GM19193 (cell line): ENCODE measurements around the gene FOXD2.

Experiments
- POLR2A ChIP-seq: IDR thresholded peaks from 4 replicates; pipeline ENCODE4 v1.6.1; 2011; ENCODE audit not compliant: insufficient read depth, insufficient read length; ENCODE audit errors: extremely low read depth

FOXD2 gene

DNA sequence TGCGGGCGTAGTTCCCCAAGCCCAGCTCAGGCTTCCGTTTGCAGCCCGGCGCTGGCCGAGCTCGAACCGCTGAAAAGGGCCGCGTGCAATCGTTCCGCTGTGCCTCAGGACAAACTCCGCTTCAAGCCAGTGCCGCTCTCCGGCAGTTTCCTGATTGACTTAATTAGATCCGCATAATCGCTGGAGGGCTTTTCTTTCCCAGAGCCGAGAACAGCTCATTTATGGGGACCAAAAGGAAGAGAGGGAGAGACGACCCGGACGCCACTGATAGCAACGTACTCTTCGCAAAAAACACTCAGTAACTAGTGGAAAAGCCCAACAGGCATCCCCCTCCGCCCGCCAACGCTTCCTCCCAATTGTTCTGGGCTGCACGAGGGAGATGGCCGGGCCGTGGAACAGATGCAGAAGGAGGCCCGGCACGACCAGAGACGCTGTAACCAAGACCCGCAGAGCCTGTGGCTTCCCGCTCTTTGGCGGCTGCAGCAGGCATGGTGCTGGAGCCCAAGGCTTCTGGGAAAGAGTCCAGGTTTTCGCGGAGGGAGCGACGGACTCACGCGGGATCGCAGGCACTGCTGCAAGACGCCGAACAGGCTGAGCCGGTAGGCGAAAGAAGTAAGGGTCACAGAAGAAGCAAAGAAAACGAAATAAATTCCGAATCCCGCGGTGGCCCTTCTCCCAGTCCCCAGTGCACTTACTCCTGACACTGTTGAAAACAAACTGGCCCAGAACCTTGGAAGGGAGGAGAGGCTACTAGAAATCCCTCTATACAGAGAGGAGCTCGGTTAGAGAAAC lies 3.6 kb upstream of the FOXD2 start:
- no peak for TF ChIP-seq POLR2A

DNA sequence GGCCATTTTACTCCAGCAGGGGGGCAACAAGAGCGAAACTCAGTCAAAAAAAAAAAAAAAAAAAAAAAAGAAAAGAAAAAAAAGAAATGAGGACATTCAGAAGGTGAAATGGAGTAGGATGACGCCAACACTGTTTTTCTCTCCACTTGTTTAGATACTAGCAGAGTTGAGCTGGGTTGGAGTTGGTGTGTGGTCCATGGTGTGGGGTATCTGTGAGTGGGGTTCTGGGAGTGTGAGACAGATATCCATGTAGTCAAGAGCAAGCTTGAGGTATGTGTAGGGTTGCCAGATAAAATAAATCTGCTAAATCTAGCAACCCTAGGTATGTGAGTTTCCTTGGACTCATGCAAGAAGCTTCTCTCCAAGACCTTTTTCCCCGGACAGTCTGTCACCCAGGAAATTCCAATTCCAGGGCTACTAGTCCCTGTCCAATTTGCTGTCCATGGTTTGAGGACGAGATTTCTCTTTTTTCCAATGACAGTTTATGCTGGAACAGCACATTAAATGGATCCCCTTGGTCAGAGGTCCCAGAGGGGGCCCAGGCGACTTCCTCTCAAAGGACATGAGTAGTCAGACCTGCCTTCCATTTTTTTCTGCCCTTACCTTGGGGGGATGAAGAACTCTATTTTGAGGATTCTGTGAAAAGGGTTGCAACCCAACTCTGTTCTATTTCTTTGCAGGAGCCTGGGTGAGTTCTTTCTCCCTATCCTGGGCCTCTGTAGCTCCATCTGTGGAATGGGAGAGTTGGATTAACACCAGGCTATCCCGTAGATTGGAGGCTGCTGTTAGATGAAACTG lies 2.1 kb upstream of the FOXD2 start:
- no peak for TF ChIP-seq POLR2A

DNA sequence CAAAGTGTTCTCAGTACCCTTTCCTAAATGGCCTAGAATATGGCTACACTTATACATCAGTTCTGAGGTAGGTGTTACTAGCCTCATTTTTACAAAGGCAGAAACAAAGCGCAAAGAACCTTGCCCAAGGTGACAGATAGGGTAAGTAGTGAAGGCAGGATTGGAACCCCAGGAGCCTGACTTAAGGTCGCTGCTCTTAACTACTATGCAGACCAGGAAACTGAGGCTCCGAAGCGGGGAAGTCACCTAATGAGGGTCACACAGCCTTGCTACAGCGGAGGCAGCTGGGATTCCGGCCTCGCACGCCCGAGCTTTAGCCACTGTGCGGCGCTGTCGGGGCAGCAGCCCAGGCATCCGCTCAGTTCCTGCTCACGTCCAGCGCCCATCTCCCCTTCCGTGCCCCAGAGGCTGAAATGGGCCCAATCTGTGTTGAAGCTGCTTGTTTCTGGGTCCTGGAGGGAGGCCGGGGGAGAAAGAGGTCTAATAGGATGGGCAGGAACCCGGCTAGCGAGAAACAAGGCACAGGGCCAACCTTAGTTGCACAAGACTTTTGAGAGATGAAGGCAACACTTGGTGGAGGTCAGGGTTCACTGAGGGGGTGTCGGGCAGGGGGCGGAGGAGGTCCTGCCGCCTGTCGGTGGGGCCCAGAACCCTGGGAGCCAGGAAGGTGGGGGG lies 1.4 kb upstream of the FOXD2 start:
- TF ChIP-seq POLR2A: no peak

DNA sequence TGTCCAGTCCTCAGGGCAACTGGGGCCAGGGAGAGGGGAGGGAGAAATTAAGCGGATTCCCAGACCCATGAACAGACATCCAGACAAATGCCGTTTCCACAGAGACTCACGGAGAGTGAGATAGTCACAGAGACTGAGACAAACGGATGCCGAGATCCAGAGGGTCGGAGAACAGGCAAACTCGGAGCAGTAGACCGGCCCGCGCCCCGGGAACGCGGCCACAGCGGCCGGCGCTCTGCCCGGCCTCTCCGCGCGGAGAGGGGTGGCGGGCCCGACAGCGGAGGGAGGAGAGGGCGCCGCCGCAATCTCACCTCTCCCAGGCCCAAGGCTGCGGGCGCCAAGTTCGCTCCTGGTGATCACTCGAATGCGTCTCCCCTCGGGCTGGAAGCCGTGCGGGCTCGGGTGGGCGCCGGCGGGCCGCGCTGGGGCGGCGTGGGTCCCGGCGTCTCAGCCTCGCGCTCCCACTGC lies 831 bp upstream of the FOXD2 start:
- no peak for TF ChIP-seq POLR2A

DNA sequence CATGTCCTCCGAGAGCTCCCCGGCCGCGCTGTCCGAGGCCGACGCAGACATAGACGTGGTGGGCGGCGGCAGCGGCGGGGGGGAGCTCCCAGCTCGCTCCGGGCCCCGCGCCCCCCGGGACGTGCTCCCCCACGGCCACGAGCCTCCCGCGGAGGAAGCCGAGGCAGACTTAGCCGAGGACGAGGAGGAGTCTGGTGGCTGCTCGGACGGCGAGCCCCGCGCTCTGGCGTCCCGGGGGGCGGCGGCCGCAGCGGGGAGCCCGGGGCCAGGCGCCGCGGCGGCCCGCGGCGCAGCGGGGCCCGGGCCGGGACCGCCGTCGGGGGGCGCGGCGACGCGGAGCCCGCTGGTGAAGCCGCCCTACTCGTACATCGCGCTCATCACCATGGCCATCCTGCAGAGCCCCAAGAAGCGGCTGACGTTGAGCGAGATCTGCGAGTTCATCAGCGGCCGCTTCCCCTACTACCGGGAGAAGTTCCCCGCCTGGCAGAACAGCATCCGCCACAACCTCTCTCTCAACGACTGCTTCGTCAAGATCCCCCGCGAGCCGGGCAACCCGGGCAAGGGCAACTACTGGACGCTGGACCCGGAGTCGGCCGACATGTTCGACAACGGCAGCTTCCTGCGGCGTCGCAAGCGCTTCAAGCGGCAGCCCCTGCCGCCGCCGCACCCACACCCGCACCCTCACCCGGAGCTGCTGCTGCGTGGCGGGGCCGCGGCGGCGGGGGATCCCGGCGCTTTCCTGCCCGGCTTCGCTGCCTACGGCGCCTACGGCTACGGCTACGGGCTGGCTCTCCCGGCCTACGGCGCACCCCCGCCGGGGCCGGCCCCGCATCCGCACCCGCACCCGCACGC lies 547 bp downstream of the FOXD2 start:
- TF ChIP-seq POLR2A: no peak

DNA sequence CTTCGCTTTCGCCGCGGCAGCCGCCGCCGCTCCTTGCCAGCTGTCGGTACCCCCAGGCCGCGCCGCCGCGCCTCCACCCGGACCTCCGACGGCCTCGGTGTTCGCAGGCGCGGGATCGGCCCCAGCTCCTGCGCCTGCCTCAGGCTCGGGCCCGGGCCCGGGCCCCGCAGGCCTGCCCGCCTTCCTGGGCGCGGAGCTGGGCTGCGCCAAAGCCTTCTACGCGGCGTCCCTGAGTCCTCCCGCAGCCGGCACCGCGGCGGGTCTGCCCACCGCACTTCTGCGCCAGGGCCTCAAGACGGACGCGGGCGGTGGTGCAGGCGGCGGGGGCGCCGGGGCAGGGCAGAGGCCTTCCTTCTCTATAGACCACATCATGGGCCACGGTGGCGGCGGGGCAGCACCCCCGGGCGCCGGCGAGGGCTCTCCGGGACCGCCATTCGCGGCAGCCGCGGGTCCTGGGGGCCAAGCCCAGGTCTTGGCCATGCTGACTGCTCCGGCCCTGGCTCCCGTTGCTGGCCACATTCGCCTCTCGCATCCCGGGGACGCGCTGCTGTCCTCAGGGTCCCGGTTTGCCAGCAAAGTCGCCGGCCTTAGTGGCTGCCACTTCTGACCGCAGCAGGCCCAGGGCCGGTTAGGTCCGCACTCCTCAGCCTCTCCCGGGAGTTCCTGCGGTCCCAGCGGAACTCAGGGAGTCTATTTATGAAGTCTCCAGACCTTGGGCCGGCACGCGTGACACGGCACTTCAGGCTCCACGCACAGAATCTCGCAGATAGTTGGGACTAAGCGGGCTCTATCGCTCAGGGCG lies 1.4 kb downstream of the FOXD2 start:
- TF ChIP-seq POLR2A: no peak

DNA sequence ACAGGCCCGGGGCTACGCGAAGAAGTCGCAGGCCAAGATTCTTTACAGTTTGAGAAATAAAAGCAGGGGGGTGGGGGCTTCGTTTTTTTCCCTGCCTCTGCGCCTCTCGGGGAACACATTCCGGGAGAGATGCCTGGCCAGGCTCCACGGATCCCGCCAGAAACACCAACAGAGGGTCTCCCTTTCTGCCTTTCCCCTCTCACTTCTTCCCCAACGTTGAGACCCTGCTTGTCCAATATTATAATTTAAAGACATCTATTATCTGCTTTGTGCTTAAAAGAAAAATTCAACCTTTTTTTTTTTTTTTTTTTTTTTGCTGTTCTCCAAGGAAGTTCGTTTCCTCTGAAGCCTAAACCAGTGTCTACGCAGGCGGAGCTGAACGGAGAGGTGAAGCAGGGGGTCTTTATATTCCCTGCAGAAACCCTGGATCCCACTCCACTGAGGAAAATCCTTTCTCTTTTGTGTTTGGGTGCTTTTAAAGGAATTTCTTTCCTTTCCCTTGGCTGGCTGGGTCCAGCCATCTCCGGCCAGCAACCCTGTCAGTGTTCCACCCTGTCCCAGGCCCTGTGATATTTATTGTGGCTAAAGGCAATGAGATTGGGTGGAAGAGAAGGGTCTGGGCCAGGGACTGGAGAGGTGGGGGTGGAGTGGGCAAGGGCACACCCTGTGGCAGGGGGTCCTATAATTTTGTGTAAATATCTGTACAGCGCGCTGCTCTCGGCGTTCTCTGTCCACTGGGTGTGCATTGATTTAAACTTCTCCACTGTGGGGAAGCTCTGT lies 2.2 kb downstream of the FOXD2 start:
- no peak for TF ChIP-seq POLR2A

DNA sequence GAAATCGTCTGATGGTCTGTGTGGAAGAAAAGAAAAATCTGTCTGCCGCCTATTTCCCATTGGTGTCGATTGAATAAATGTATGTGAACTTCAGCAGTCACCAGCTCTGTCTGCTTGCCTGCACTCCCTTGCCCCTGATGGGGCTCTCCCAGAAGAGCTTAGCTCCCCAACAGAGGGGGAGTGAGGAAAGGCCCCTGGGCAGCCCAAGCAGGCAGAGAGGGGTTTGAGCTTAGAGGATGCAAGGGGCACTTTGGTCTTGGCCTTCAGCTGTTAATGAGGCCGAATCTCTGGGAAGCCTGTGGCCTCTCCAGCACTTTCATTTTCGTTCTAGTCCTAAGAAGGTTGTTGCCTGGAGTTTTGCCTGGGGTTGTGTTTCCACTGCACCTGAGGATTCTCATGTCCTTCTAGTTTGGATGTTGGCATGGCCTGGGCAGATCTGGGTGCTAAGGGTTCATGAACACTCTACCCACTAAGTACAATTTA lies 2.8 kb downstream of the FOXD2 start:
- no peak for TF ChIP-seq POLR2A

DNA sequence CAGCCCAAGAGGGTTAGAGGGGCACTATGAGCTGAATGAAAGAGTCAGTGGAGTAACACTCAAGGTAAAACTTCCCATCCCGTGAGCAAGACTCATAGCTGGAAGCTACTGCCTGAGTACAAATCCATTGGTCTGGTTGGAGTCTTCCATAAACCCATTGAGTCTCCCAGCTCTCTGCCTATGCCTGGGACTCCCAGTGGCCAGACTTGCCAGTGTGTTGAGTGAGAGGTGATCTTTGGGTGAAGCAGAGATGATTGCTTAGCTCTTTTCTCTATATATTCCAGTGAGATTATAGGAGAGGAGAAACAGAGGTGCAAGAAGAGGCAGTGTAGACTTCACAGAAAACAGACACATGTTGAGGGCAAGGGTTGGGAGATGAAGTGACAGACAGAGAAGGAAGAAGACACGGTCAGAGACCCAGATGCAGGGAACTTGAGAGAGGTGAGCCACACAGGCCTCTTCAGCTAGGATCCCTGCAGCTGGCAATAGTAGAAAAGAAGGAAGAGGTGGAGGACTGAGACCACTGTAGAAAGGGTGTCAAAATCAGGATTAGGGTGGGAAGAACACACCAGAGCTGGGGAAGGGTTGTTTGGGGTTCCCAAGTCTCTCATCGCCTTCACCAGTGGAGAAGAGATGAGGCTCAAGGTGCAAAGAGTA lies 3.7 kb downstream of the FOXD2 start:
- no peak for TF ChIP-seq POLR2A

DNA sequence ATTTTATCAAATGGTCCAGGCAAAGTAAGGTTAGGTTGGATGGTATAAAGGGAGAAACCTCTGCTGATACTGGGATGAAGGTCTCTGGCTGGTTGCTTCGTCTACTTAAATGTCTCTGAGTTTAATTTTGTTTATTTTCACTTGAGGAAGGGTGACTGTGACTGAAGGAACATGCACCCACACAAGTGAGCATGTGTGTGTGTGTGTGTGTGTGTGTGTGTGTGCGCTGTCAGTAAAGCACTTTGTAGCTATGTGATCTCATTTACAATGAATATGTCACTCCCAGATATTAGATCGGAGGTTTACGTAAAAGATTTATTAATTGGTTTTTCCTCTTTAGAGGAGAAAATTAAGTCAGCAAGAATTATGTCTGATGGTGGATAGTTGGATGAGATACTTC lies 4.4 kb downstream of the FOXD2 start:
- no peak for TF ChIP-seq POLR2A

DNA sequence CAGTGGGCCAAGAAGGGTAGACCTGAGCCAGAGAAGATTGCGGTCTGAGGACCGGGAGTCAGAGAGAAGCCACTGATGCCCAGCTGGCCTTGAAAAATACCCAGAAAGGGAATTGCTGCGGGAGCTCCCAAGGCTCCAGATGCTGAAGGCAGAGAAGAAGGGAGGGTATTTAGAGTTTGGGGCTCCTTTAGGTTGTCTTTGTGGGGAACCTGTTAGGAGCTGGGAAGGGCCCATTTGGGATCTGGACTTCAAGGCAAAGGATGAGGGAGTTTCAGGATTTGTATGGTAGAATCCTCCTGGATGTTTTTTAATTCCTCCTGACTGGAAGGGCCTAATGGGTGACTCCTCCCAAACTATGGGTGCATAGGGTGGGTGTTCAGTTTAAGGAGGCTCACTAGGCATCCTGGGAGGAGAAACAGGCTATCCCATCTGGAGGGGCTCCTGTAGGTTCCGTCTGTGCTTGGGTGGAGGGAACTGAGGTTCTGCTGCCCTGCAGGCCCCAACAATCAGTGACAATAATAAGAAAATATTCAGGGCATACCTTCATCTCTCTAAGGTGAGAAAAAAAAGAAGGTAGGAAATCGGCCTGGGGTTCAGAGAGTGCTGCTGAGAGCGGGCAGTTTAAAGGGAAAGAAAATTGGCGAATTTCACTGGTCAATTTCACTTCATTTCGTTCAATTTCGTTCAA lies 5.1 kb downstream of the FOXD2 start:
- no peak for TF ChIP-seq POLR2A
